Right lobe of liver (tissue), 6 donors: ENCODE results near the gene CTNNB1. TPM values are rescaled to one million over a fixed set of nuclear protein-coding genes. Genes with fewer than 3 reads are reported as not detected.

Experiments used
- ATAC-seq, 4 donors: fragments of 200-7000 bp; cut with Tn5 transposase; one replicate each; pipeline ENCODE4 v1.9.1; 2020; ENCODE audit warnings: mild to moderate bottlenecking in 4 of 4, moderate library complexity in 4 of 4
- DNase-seq, 3 donors: peaks; one replicate each; pipeline ENCODE4 v3.0.0-alpha.2; 2020
- H3K27ac ChIP-seq, 3 donors: fragments of 200-600 bp; one replicate each; pipeline ENCODE4 v1.8.0; 2022
- H3K27me3 ChIP-seq, 2 donors: fragments of 200-600 bp; one replicate each; pipeline ENCODE4 v1.8.0; 2022
- H3K36me3 ChIP-seq, 4 donors: fragments of 200-600 bp; sonication (generic) in 1 of 4; one replicate each; pipeline versions ENCODE4 v1.5.1 to v1.8.0; 2017 to 2022; ENCODE audit warnings: control low read depth in 1 of 4
- H3K4me1 ChIP-seq, 4 donors: fragments of 200-600 bp; sonication (generic) in 1 of 4; one replicate each; pipeline versions ENCODE4 v1.5.1 to v1.8.0; 2017 to 2022; ENCODE audit warnings: control low read depth in 1 of 4
- H3K4me3 ChIP-seq, 3 donors: fragments of 200-600 bp; one replicate each; pipeline ENCODE4 v1.8.0; 2022
- H3K9me3 ChIP-seq, 4 donors: fragments of 200-600 bp; sonication (generic) in 1 of 4; one replicate each; pipeline versions ENCODE4 v1.5.1 to v1.8.0; 2017 to 2022; ENCODE audit warnings: control low read depth in 1 of 4
- CTCF ChIP-seq, 4 donors: fragments of 200-600 bp in 3 of 4; fragments of 450-650 bp in 1 of 4; IDR thresholded peaks; one replicate each; pipeline versions ENCODE4 v1.5.1 to v1.8.0; 2016 to 2022; ENCODE audit warnings: antibody characterized with exemption in 4 of 4, mild to moderate bottlenecking in 2 of 4
- POLR2A ChIP-seq: fragments of 450-650 bp; IDR thresholded peaks from one replicate; pipeline ENCODE4 v1.6.1; 2017; ENCODE audit warnings: antibody characterized with exemption, mild to moderate bottlenecking
- WGBS: methylation state at CpG from one replicate; pipeline ENCODE4 v1.1.6; 2018; ENCODE audit warnings: low coverage, low lambda C conversion rate; ENCODE audit not compliant: insufficient coverage; ENCODE audit errors: missing lambda C conversion rate; 5-methylcytosine and 5-hydroxymethylcytosine counted together
- intact Hi-C, 2 donors: fragments of 100-400 bp; cut with DNase I; formaldehyde crosslinking; loops; one replicate each; pipeline versions ENCODE4 v1.11.2 to v1.14.1; 2022
- total RNA-seq, 6 experiments: library from RNA; depleted of rRNA in 2 of 6; stranded (reverse); fragments of >200 nt in 2 of 6; fragmentation: NEBNext Ultra II Directional in 3 of 6; extraction: Animal tissue kit (Norgen Biotek cat#: 25700) in 3 of 6; gene quantifications; one replicate each; pipeline versions ENCODE4 v1.1.0 to v1.2.4, GENCODE V29; 2016 to 2023
- donor health status: DM: no; HTN: yes; CAD: no.
- donor health status: DM: no; HTN: no; CAD: no.
- donor health status: DM: no; HTN: no; CAD: no.
- donor health status: DM: no; HTN: yes; CAD: no.
- donor health status: DM: no; HTN: yes; CAD: no.

CTNNB1 gene
- total RNA-seq, 6 experiments from 2014 or later: 107 to 160 (median 138) TPM

DNA sequence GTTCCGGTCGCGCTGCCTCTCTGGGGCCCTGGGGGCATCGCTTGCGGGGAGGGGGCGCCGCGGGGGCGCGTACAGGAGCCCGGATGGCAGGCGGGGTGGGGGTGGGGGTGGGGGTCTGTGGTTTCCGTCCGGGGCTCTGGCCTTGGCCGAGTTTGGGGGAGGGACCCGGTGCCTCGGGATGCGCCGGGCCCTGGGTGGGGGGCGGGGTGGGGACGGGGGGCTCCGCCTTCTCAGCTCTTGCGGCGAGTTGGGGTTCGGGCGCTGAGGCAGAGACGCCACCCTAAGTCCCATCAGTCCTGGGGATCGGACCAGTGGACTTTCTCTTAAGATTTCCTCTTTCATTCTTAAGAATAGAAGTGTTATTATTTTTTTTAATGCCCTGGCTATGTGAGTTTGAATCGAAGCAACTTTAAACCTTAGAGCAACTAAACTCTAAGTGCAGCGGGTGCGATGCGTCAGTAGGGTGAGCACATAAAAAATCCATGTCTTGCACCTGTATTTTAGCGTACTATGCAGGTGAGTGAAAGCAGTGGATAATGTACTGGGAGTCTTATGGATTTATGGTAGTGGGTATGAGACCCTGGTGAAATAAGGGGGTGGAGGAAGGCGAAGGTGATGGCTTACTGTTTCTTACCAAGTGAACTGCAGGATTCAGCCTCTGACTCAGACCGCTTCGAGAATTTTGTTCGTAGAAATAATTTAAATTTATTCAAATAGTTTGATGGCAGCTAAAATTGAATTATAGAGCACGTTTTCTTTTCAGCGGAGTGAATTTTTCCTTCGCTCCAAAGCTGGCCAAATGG is 762 bp downstream of the CTNNB1 start:
- under 1% methylated on average over 18 of the region's 40 CpGs for WGBS
- Histone ChIP-seq H3K36me3 (no peaks in the 10 kb centered on the region), H3K27ac (peak overlapping the region; percentile 93 to 99 (median 95)), H3K9me3 (no peaks in the 10 kb centered on the region), H3K4me3 (peak overlapping the region; percentile 76 to 92 (median 85)), H3K4me1 (peaks cover 0 to 37% (median 4%) of the 10 kb centered on the region in 4 donors), H3K27me3 (no peaks in the 10 kb centered on the region)
- DNase-seq (peak in 1 of 3 donors; percentile 43), ATAC-seq (peak; percentile 1 to 11 (median 2))
- intact Hi-C loops: no loop called here
- no peak for TF ChIP-seq POLR2A
- no peak for TF ChIP-seq CTCF (IDR thresholded peaks at IDR 0.05)

DNA sequence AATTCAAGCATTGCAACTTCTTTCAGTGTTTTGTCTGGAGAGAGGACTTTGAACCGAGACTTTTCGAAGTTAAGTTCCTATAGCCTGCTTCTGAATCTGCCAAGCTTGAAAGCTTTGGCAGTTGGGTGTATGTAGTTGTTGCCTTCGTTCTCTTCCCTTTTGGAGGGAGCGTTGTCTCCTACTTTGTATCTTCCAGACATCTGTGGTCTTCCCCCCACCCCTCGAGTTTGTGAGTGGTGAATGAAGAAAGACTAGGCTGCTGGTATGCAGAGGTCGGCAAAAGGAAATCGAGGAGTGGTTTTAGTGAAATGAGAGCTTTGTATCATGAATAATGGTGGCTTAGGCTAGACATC is 1.3 kb downstream of the CTNNB1 start:
- ATAC-seq (peak in 2 of 4 donors; percentile 3 to 8), DNase-seq (no peak)
- Histone ChIP-seq H3K36me3 (no peaks in the 10 kb centered on the region), H3K27me3 (no peaks in the 10 kb centered on the region), H3K9me3 (no peaks in the 10 kb centered on the region), H3K4me1 (peaks cover 0 to 37% (median 7%) of the 10 kb centered on the region in 4 donors), H3K4me3 (peak overlapping the region; percentile 76 to 92 (median 85)), H3K27ac (peak overlapping the region; percentile 93 to 99 (median 95))
- TF ChIP-seq CTCF (IDR thresholded peaks at IDR 0.05) (no peak), POLR2A (no peak)
- WGBS: under 1% methylated on average over 7 of the region's 7 CpGs
- intact Hi-C loops: no loop called here

- intact Hi-C loops: no loop called here
- Histone ChIP-seq H3K27me3 (no peaks in the 10 kb centered on the region), H3K4me3 (peak overlapping the region in 1 of 3 donors; percentile 85), H3K27ac (peak overlapping the region in 2 of 3 donors; percentile 0 to 6), H3K9me3 (no peaks in the 10 kb centered on the region), H3K4me1 (peaks cover 0 to 44% (median 7%) of the 10 kb centered on the region in 4 donors), H3K36me3 (no peaks in the 10 kb centered on the region)
- ATAC-seq (no peak), DNase-seq (no peak)
- TF ChIP-seq POLR2A (no peak), CTCF (IDR thresholded peaks at IDR 0.05) (no peak)
- 12% methylated on average over 5 of the region's 5 CpGs for WGBS
These were observed 2.9 kb downstream of the CTNNB1 start for GRCh38 chr3:41202075-41202833.

DNA sequence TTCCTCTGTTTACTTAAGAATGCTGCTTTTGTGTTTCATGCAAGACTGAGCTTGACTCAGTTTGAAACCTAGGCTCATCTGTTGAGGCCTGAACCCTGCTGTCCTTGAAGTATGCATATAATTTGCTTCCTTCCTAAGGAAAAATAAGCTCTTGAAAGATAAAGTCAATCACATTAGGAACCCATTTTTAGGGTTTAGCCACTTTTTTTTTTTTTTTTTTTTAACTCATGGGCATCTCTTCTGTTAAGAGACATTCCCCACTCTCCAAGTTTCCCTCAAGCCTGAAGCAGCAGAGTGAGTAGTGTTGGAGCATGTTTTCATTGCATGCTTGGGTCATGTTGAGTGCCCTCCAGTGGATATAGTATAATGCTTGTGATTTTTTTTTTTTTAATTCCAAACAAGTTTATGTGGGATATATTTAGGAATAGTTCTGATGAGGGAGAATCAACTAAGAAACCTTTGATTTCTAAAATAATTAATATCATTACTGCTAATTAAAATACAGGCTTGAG is 3.6 kb downstream of the CTNNB1 start:
- ATAC-seq: peak in 1 of 4 donors; percentile 14
- Histone ChIP-seq H3K27ac (no peak overlapping the region), H3K27me3 (no peaks in the 10 kb centered on the region), H3K4me3 (no peak overlapping the region), H3K36me3 (no peaks in the 10 kb centered on the region), H3K9me3 (no peaks in the 10 kb centered on the region), H3K4me1 (peaks cover 0 to 44% (median 9%) of the 10 kb centered on the region in 4 donors)
- no peak for DNase-seq
- TF ChIP-seq POLR2A (no peak), CTCF (IDR thresholded peaks at IDR 0.05) (peak in 3 of 4 donors; percentile 21 to 32 (median 28))
- intact Hi-C loops: no loop called here
